ENCODE data around the gene PEAK3. TPM values are rescaled to one million over a fixed set of nuclear protein-coding genes. Genes with fewer than 3 reads are reported as not detected.

PEAK3 gene
- total and polyA plus RNA-seq, 2 experiments from 2014 or later = 0.15 TPM; not detected in 1

GRCh38 chr19:2227415-2228156, 54.4 kb downstream of the PEAK3 start:
- no peaks in the 10 kb centered on the region for H3K4me1 ChIP-seq (ENCODE audit: insufficient read depth)
- no peaks in the 10 kb centered on the region for H4K20me1 ChIP-seq (ENCODE audit: insufficient read depth, poor library complexity, severe bottlenecking)
- no peak overlapping the region for H3K4me3 ChIP-seq
- no peak for DNase-seq (ENCODE audit: low spot score)
- no peaks in the 10 kb centered on the region for H3K9me2 ChIP-seq (replicated peaks; ENCODE audit: insufficient read depth)
- TF ChIP-seq EZH2 (IDR thresholded peaks at IDR 0.05; ENCODE audit: borderline replicate concordance) (no peak), EZH2phosphoT487 (IDR thresholded peaks at IDR 0.05; ENCODE audit: low read depth, severe bottlenecking, unreplicated experiment) (no peak), CTCF (IDR thresholded peaks at IDR 0.05; ENCODE audit: poor library complexity) (no peak)
- no peaks in the 10 kb centered on the region for H3K9me3 ChIP-seq (ENCODE audit: low read depth)
- H2AFZ ChIP-seq = no peak overlapping the region
- H3K27me3 ChIP-seq = no peaks in the 10 kb centered on the region
- no peaks in the 10 kb centered on the region for H3K36me3 ChIP-seq (replicated peaks; ENCODE audit: insufficient read depth, low read depth)
- no peak overlapping the region for H3K4me2 ChIP-seq
- 98% methylated on average over 24 of the region's 67 CpGs for WGBS (ENCODE audit: low lambda C conversion rate, missing lambda C conversion rate)
- H3K27ac ChIP-seq = no peak overlapping the region
- peaks cover 7% of the 10 kb centered on the region for H3K79me2 ChIP-seq

GRCh38 chr19:2226840-2227360, 55.1 kb downstream of the PEAK3 start:
- TF ChIP-seq EZH2phosphoT487 (IDR thresholded peaks at IDR 0.05; ENCODE audit: low read depth, severe bottlenecking, unreplicated experiment) (no peak), EZH2 (IDR thresholded peaks at IDR 0.05; ENCODE audit: borderline replicate concordance) (no peak), CTCF (IDR thresholded peaks at IDR 0.05; ENCODE audit: poor library complexity) (no peak)
- Histone ChIP-seq H3K9me3 (ENCODE audit: low read depth) (no peaks in the 10 kb centered on the region), H3K4me1 (ENCODE audit: insufficient read depth) (no peaks in the 10 kb centered on the region), H4K20me1 (ENCODE audit: insufficient read depth, poor library complexity, severe bottlenecking) (no peaks in the 10 kb centered on the region), H2AFZ (no peak overlapping the region), H3K27ac (no peak overlapping the region), H3K36me3 (replicated peaks; ENCODE audit: insufficient read depth, low read depth) (no peaks in the 10 kb centered on the region), H3K27me3 (no peaks in the 10 kb centered on the region), H3K4me3 (no peak overlapping the region), H3K79me2 (peaks cover 6% of the 10 kb centered on the region), H3K9me2 (replicated peaks; ENCODE audit: insufficient read depth) (no peaks in the 10 kb centered on the region), H3K4me2 (no peak overlapping the region)
- DNase-seq (ENCODE audit: low spot score) = no peak
- WGBS (ENCODE audit: low lambda C conversion rate, missing lambda C conversion rate) = 98% methylated on average over 12 of the region's 53 CpGs

GRCh38 chr19:2226051-2226839, 55.7 kb downstream of the PEAK3 start:
- H3K27ac ChIP-seq = no peak overlapping the region
- H3K4me2 ChIP-seq = no peak overlapping the region
- H3K27me3 ChIP-seq = no peaks in the 10 kb centered on the region
- no peaks in the 10 kb centered on the region for H3K9me2 ChIP-seq (replicated peaks; ENCODE audit: insufficient read depth)
- DNase-seq (ENCODE audit: low spot score) = no peak
- H3K9me3 ChIP-seq (ENCODE audit: low read depth) = no peaks in the 10 kb centered on the region
- H3K36me3 ChIP-seq (replicated peaks; ENCODE audit: insufficient read depth, low read depth) = no peaks in the 10 kb centered on the region
- H4K20me1 ChIP-seq (ENCODE audit: insufficient read depth, poor library complexity, severe bottlenecking) = no peaks in the 10 kb centered on the region
- 97% methylated on average over 51 of the region's 59 CpGs for WGBS (ENCODE audit: low lambda C conversion rate, missing lambda C conversion rate)
- no peak overlapping the region for H2AFZ ChIP-seq
- no peaks in the 10 kb centered on the region for H3K4me1 ChIP-seq (ENCODE audit: insufficient read depth)
- H3K79me2 ChIP-seq = no peaks in the 10 kb centered on the region
- TF ChIP-seq EZH2phosphoT487 (IDR thresholded peaks at IDR 0.05; ENCODE audit: low read depth, severe bottlenecking, unreplicated experiment) (no peak), EZH2 (IDR thresholded peaks at IDR 0.05; ENCODE audit: borderline replicate concordance) (no peak), CTCF (IDR thresholded peaks at IDR 0.05; ENCODE audit: poor library complexity) (no peak)
- H3K4me3 ChIP-seq = no peak overlapping the region

Measured in hepatocyte (in vitro differentiated cells).